Stimulated activated CD8-positive, alpha-beta memory T cell treated with anti-CD3 and anti-CD28 coated beads, Interleukin-2, amount 100 ng/mL, for 48 hours (primary cell): Measurements from ENCODE around the gene MYO16.

Experiments used
- DNase-seq, 2 donors: peaks; one replicate each; pipeline ENCODE4 v3.0.0-alpha.2; 2020; ENCODE audit warnings: low read depth in 2 of 2

MYO16 gene

DNA sequence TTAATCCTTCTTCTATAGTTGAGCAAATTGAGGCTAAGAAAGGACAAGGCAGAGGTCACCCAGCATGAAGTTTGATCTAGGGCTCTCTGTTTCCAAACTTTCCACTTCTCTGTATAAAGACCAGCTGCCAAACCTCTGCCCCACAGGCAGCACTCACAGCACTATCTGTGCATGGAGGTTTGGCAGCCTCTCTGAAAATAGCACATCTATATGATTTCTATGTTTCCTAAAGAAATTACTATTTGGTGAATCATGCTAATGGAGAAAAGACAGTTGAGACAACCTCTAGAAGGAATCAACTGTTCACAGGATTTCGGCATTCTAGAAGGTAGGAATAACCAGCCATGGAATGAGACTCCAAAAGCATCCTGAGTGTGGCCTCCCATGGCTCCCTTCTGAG, 602.5 kb downstream of the MYO16 start:
- no peak for DNase-seq

DNA sequence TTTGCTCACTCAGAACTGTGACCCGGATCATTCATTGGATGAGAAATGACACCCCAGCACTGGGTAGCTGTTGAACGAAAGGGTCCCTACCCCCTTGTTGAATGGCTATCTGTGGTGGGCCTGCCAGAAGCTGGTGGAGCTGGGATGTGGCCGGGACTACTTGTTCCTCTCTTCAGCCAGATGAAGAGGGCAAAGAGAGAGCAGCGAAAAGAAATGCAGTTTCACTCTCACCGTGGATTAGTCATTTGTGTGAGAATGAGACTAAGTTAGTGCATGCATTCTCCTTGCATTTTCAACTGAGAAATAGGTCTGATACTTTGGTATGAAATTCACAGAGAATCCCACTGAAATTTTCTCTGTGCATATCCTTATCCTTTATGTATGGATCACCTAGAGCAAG, 603.9 kb downstream of the MYO16 start:
- no peak for DNase-seq

- DNase-seq, result no peak
Observed at GRCh38 chr13:109235901-109236300, 606.5 kb downstream of the MYO16 start.

GRCh38 chr13:109241160-109241559, 611.7 kb downstream of the MYO16 start:
- no peak for DNase-seq

DNA sequence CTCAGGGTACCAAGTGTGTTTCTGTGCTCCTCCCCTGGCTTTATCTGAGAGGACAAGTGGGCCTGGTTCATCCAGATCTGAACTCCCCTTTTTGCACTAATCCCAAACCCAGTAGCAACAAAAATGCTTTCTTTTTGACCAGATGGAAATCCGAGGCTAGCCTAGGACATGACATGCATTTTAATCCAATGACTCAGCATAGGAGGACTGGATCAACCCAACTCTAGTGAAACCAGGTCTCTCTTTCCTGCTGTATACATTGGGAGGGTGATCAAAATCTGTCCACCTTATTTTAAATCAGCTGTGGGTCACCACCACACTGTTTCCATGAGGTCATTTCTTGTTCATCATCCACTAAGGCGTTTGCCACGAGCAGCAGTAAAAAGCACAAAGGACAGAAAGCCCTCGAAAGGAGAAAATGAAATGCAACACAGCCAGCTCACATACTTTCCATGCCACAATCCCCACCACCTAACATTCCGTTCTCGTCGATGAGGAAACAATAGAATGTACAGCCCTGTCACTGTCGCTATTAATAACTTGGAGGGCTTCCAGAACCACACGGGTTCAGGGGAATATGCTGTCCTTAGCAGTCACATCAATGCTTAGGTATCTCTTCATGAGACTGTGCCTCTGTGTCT, 614.0 kb downstream of the MYO16 start:
- no peak for DNase-seq

DNA sequence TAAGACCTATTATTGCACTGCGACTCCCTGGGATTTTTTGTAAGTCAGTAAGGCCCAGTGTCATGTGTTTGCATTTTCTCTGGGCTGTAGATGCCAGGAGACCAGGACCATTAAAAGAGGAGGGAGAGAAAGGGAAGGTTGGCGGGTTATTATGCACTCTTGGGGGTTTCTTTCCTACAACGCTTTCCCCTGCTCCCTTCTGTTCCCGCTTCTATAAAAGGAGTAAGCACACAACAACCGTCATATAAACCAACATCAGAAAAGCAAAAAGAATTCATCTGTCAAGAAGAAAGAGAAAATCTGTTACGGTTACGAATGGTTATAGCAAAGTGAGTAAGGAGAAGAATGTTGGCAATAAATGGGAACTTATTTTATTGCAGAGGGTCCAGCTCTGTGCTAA, 615.2 kb downstream of the MYO16 start:
- DNase-seq, result no peak

DNA sequence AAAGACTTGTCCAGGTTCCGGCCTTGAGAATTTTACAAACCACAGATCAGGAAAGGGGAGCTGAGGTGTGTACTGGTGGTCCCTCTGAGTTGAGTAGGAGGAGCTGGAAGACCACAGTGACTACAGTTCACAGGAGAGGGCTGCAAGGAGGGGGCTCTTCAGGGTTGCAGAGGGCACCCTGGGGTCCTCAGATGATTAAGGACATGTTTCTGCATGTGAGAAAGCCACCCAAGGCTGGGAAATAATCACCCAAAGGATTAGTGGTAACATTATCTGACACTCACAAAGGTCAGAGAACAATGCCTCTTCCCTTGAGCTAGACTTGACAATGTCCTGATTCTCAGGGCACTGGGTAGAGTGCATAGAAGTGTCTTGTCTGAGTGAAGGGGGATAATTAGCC, 616.6 kb downstream of the MYO16 start:
- no peak for DNase-seq

- DNase-seq, result no peak
Observed at GRCh38 chr13:109249780-109250528, 620.5 kb downstream of the MYO16 start.

DNA sequence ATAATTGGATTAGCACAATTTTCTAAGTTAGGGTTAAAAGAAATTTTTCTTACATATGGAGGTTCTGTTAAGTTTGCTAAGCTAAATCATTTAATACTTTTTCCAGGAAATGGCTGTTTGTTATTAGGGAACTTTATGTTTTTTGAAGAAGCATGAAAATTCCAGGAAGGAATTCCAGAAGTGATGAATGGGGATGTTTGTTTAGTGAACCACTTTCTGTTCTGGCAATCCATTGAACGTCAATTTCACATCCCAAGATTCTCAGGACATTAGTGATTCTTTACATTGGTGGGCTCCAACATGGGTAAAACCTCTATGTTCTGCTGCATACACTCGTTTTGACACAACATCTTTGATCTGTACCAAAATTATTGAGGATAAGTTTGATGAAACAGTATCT, 622.5 kb downstream of the MYO16 start:
- no peak for DNase-seq

DNA sequence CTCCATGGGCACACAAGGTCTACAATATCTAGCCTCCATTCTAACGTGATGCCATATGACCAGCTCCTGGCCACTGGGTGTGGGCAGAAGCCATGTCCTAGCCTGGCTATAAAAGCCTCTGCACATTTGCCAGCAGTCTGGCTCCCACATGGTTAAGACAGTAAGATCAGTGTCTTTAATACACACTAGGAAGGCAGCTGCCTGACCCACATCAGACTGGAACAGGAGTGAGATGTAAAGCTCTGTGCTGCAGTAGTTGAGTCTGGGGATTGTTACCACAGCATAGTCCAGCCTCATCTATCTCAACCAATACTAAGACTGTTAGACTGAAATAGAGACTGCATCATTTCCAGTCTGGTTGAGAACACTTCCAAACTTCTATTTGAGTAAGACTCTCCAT, 623.9 kb downstream of the MYO16 start:
- DNase-seq, result no peak

GRCh38 chr13:109254274-109254673, 624.9 kb downstream of the MYO16 start:
- no peak for DNase-seq

DNA sequence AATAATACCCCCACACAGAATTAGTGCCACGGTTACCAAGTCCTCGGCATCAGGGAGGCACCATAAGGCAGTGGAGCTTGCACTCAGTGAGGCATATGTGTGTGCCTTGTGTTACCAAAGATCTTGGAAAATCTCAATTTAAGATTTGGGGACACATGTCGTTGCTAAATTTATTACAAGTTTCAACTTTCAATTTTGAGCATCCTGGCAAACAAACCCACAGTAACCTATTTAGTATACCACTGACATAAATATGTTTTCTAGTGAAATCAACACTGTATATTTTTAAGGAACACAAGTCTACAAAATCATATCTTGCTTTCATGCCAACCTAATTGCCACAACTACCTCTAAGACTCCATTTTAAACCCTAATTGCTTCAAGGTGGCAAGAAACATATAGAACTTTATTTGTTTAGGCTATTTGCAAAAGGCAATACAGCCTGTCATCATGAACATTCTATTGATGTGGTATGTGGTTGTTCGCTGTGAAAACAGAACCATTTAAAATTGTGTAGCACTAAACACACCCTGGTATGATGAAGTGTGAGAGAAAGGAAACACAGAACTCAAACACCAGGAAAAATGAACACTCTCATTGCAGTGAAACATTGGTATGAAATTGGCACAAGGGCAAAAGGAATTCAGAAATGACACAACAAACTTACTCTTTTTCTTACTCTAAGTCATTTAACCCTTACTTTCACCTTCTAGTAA, 625.9 kb downstream of the MYO16 start:
- no peak for DNase-seq

GRCh38 chr13:109256866-109257760, 627.7 kb downstream of the MYO16 start:
- DNase-seq, result no peak
